Measurements from ENCODE around the gene RAB22A. TPM values are rescaled to one million over a fixed set of nuclear protein-coding genes. Genes with fewer than 3 reads are reported as not detected.

Gene RAB22A
- total RNA-seq, 1 donor, result 23.9 TPM

- Histone ChIP-seq H3K9me3 (ENCODE audit: low read depth, low read length) (no peaks in the 10 kb centered on the region), H3K4me2 (ENCODE audit: insufficient read depth, low read length) (no peak overlapping the region), H3K79me2 (ENCODE audit: insufficient read depth, low read length) (peaks cover 91% of the 10 kb centered on the region), H3K4me1 (ENCODE audit: insufficient read depth, low read length) (no peaks in the 10 kb centered on the region), H3K36me3 (ENCODE audit: insufficient read depth, low read length) (no peaks in the 10 kb centered on the region), H4K20me1 (ENCODE audit: insufficient read depth, low read length) (peaks cover 52% of the 10 kb centered on the region), H3K27ac (ENCODE audit: low read depth, low read length) (no peak overlapping the region), H3K27me3 (ENCODE audit: insufficient read depth, low read length) (no peaks in the 10 kb centered on the region), H2AFZ (ENCODE audit: low read length) (no peak overlapping the region), H3K4me3 (ENCODE audit: insufficient read depth, low read length) (no peak overlapping the region)
- DNase-seq (ENCODE audit: insufficient read length, low spot score, missing footprints), result no peak
- TF ChIP-seq, protein P1, sequence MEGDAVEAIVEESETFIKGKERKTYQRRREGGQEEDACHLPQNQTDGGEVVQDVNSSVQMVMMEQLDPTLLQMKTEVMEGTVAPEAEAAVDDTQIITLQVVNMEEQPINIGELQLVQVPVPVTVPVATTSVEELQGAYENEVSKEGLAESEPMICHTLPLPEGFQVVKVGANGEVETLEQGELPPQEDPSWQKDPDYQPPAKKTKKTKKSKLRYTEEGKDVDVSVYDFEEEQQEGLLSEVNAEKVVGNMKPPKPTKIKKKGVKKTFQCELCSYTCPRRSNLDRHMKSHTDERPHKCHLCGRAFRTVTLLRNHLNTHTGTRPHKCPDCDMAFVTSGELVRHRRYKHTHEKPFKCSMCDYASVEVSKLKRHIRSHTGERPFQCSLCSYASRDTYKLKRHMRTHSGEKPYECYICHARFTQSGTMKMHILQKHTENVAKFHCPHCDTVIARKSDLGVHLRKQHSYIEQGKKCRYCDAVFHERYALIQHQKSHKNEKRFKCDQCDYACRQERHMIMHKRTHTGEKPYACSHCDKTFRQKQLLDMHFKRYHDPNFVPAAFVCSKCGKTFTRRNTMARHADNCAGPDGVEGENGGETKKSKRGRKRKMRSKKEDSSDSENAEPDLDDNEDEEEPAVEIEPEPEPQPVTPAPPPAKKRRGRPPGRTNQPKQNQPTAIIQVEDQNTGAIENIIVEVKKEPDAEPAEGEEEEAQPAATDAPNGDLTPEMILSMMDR (IDR thresholded peaks at IDR 0.05; ENCODE audit: extremely low read depth, low read depth, low read length), result no peak
These were observed 17.7 kb downstream of the RAB22A start for GRCh38 chr20:58327211-58327610.

DNA sequence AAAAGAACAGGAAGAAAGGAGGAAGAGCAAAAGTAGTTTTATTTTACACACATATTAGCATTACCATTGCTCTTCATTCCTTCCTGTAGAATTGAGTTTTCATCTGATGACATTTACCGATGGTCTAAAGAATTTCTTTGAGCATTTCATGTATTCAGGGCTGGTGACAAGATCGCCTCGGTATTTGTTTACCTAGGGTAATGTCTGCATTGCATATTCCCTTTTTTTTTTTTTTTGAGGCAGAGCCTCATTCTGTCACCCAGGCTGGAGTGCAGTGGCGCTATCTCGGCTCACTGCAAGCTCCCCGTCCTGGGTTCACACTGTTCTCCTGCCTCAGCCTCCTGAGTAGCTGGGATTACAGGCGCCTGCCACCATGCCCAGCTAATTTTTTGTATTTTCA lies 19.3 kb downstream of the RAB22A start:
- TF ChIP-seq, protein P1 (IDR thresholded peaks at IDR 0.05; ENCODE audit: extremely low read depth, low read depth, low read length), result no peak
- Histone ChIP-seq H4K20me1 (ENCODE audit: insufficient read depth, low read length) (peaks cover 47% of the 10 kb centered on the region), H3K9me3 (ENCODE audit: low read depth, low read length) (no peaks in the 10 kb centered on the region), H3K4me1 (ENCODE audit: insufficient read depth, low read length) (no peaks in the 10 kb centered on the region), H3K27me3 (ENCODE audit: insufficient read depth, low read length) (no peaks in the 10 kb centered on the region), H3K36me3 (ENCODE audit: insufficient read depth, low read length) (no peaks in the 10 kb centered on the region), H3K4me3 (ENCODE audit: insufficient read depth, low read length) (no peak overlapping the region), H3K79me2 (ENCODE audit: insufficient read depth, low read length) (peaks cover 89% of the 10 kb centered on the region), H2AFZ (ENCODE audit: low read length) (no peak overlapping the region), H3K4me2 (ENCODE audit: insufficient read depth, low read length) (no peak overlapping the region), H3K27ac (ENCODE audit: low read depth, low read length) (no peak overlapping the region)
- DNase-seq (ENCODE audit: insufficient read length, low spot score, missing footprints), result no peak

DNA sequence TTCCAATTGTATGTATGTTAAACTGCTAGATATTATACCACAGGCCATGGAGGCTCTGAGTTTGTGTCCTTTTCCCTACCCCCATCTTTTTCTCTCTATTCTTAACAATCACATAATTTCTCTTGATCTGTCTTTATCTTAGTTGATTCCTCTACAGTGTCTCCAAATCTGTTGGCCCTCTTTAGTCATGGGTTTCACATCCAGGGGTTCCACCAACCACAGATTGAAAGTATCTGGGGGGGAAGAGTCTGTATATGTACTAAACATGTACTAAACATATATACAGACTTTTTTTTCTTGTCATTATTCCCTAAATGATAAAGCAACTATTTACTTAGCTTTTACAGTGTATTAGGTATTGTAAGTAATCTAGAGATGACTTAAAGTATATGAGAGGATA lies 20.2 kb downstream of the RAB22A start:
- Histone ChIP-seq H2AFZ (ENCODE audit: low read length) (no peak overlapping the region), H3K9me3 (ENCODE audit: low read depth, low read length) (no peaks in the 10 kb centered on the region), H3K4me2 (ENCODE audit: insufficient read depth, low read length) (no peak overlapping the region), H3K27me3 (ENCODE audit: insufficient read depth, low read length) (no peaks in the 10 kb centered on the region), H4K20me1 (ENCODE audit: insufficient read depth, low read length) (peaks cover 50% of the 10 kb centered on the region), H3K4me3 (ENCODE audit: insufficient read depth, low read length) (no peak overlapping the region), H3K27ac (ENCODE audit: low read depth, low read length) (no peak overlapping the region), H3K36me3 (ENCODE audit: insufficient read depth, low read length) (no peaks in the 10 kb centered on the region), H3K4me1 (ENCODE audit: insufficient read depth, low read length) (no peaks in the 10 kb centered on the region), H3K79me2 (ENCODE audit: insufficient read depth, low read length) (peaks cover 89% of the 10 kb centered on the region)
- DNase-seq (ENCODE audit: insufficient read length, low spot score, missing footprints), result no peak
- TF ChIP-seq, protein P1 (IDR thresholded peaks at IDR 0.05; ENCODE audit: extremely low read depth, low read depth, low read length), result no peak

DNA sequence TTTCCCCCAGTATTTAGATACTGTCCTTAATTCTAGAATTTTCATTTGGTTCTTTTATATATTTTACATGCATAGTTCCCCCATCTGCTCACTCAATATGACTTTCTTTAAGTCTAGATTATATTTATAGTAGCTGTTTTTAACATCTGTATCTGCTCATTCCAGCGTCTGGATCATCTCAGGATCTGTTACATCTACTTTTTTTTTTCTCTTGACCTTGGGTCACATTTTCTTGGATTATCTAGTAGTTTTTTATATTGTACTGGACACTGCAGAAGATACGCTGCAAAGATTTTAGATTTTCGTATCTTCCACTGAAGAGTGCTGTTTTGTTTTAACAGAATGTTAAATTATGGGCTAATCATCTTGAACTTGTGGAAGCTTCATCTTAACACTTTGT lies 20.7 kb downstream of the RAB22A start:
- TF ChIP-seq, protein P1 (IDR thresholded peaks at IDR 0.05; ENCODE audit: extremely low read depth, low read depth, low read length), result no peak
- Histone ChIP-seq H2AFZ (ENCODE audit: low read length) (no peak overlapping the region), H3K4me1 (ENCODE audit: insufficient read depth, low read length) (no peaks in the 10 kb centered on the region), H3K79me2 (ENCODE audit: insufficient read depth, low read length) (peaks cover 94% of the 10 kb centered on the region), H3K4me3 (ENCODE audit: insufficient read depth, low read length) (no peak overlapping the region), H3K9me3 (ENCODE audit: low read depth, low read length) (no peaks in the 10 kb centered on the region), H3K4me2 (ENCODE audit: insufficient read depth, low read length) (no peak overlapping the region), H3K27me3 (ENCODE audit: insufficient read depth, low read length) (no peaks in the 10 kb centered on the region), H3K36me3 (ENCODE audit: insufficient read depth, low read length) (no peaks in the 10 kb centered on the region), H4K20me1 (ENCODE audit: insufficient read depth, low read length) (peaks cover 51% of the 10 kb centered on the region), H3K27ac (ENCODE audit: low read depth, low read length) (no peak overlapping the region)
- no peak for DNase-seq (ENCODE audit: insufficient read length, low spot score, missing footprints)
